GM18517 (cell line): ENCODE results near the gene HSPA1L.
"Not testable (repeated sequence)": the region's sequence is repeated elsewhere in the genome, so short reads cannot be mapped to it uniquely, and the experiment has no call there.

Source experiments
- ATAC-seq: cut with Tn5 transposase; IDR thresholded peaks from one replicate; pipeline ENCODE4 v1.9.1; 2021; ENCODE audit warnings: mild to moderate bottlenecking, moderate library complexity; ENCODE audit not compliant: unreplicated experiment

HSPA1L gene

GRCh38 chr6:31817133-31817928 is 2.2 kb upstream of the HSPA1L start:
- not testable (repeated sequence) for ATAC-seq

DNA sequence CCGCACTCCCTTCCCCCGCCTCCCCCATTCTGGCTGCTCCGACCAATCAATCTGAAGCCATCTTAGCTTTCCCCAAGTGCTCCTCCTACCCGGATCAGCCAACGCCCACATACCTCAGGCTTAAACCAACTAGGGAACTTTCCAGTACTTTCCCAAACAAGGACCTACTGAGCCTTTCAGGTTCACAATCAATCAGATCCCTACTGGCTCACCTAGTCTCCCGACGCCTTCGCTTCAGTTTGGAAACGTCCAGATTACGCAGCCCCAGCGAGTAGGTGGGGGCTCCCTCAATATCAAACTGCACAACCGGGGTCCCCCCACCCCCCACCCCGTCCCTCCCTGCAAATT is 432 bp downstream of the HSPA1L start:
- no peak for ATAC-seq

DNA sequence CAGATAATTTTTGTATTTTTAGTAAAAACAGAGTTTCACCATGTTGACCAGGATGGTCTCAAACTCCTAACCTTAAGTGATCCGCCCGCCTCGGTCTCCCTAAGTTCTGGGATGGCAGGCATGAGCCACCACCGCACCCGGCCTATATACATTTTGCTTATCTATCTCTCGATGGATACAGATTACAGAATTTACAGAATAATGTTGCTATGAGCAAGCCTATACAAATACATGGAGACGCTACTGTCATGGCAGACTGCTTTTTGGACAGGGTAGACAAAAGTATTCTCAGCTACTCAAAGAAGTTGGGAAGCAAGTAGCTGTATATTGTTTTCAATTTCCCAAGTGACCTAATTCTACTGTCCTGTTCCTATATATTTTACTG is 1.6 kb downstream of the HSPA1L start:
- no peak for ATAC-seq

GRCh38 chr6:31811645-31812044 is 3.4 kb downstream of the HSPA1L start:
- ATAC-seq = no peak

GRCh38 chr6:31808599-31808998 is 6.5 kb downstream of the HSPA1L start:
- not testable (repeated sequence) for ATAC-seq

DNA sequence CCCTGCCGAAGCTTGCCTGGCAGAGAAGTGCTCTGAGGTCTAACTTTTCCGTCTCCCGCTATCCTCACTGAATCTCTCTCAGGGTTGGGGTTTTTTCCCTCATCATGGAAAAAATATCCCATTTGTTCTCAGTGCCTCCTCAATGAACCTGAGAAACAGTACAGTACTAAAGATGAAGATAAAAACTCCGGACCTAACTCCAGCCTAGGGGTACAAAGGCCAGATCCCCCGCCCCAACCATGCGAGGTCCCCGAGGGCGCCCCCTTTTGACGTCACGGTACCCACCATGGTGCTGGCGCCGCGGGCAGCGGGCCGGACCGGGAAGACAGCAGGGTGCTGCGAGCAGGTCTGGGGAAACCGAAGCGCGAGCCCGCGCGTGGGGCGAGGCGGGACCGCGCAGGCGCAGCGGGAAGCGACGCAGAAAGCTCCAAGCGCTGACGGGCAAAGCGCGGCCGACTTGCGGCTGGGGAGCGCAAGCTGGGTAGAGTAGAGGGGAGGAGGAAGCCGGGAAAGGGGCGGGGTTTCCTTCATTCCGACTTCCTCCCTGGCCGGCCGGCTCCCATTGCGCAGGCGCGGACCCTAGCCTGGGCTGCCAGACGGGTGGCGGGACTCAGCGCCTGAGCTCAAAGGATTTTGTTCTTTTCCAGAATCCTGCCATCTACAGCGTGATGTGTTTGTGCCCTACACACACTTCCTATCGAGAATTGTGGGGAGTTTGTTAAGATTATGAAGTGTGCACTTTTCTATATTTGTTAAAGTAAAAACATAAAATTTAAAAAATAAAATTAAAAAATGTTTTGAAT is 8.4 kb downstream of the HSPA1L start, which contains the start of gene LSM2:
LSM2 (minus strand) TSS at position 497 of the 803 bp plus-strand sequence; CDS start at position 288, 209 bp downstream.
- peak; percentile 76 for ATAC-seq

DNA sequence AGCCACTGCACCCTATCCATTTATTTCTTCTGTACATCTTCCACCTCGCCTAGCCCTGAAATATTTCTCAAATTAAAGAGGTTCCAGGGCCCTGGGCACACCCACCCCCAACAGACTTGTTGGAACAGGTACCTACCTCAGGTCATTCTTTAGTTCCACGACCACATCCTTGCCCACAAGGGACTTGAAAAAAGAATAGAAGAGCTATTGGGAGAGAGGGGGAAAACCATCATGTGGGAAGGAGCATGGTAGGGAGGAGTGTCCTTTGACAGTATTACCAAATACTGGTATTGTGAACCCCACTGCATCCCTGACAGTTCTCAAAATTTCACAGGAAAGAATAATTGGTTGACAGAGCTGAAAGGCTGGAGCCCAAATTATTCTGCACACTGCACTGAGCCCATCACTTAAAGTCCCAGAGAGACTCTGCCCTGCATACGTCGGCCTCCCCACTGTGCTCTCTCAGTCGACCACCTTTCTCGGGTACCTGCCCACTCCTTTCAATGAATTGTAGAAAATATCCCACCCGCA is 9.1 kb downstream of the HSPA1L start:
- peak; percentile 7 for ATAC-seq

DNA sequence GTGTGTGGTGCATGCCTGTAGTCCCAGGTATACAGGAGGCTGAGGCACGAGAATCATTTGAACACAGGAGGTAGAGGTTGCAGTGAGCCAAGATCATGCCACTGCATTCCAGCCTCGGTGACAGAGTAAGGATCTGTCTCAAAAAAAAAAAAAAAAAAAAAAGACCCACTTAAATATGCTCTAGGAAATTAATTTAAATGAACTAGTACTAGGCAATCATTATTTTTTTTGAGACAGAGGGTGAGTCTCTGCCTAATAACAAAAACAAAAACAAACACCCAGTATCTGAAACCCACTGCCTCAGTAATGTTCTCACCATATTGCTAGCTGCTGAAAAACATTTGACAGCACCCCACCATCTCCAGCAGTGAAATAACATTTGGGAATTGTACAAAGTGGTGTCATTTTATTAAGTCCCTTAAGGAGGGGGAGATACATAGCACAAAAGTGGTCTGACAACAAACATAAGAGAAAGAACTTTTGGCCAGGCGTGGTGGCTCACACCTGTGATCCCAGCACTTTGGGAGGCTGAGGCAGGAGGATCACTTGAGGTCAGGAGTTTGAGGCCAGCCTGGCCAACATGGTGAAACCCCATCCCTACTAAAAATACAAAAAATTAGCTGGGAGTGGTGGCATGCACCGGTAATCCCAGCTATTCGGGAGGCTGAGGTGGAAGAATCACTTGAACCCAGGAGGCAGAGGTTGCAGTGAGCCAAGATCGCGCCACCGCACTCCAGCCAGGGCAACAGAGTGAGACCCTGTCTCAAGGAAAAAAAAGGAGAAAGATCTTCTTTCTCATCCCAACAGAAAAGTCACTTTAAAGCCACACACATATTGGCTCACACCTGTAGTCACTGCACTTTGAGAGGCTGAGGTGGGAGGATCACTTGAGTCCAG is 13.8 kb downstream of the HSPA1L start:
- ATAC-seq = not testable (repeated sequence)

- no peak for ATAC-seq
Observed at GRCh38 chr6:31799781-31800180, 15.3 kb downstream of the HSPA1L start.

DNA sequence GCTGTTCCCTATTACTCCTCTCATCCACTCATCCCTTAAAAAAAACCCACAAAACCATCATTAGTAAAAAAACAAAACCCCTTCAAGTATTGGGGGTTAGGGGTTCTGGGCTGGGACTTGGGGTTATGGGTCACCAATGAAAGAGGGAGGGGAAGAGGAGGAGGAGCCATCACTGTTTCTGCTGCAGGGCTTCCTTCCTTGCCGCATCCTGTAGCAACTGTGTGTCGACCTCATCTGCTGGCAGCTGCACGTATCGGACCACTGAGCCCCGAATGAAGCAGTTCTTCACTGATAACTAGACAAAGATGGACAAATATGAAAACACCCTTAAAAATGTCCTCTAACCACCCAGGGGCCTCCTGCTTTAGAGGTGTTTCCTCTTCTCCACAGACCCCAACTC is 17.5 kb downstream of the HSPA1L start:
- ATAC-seq = no peak

GRCh38 chr6:31796993-31797385 is 18.1 kb downstream of the HSPA1L start:
- ATAC-seq = no peak

DNA sequence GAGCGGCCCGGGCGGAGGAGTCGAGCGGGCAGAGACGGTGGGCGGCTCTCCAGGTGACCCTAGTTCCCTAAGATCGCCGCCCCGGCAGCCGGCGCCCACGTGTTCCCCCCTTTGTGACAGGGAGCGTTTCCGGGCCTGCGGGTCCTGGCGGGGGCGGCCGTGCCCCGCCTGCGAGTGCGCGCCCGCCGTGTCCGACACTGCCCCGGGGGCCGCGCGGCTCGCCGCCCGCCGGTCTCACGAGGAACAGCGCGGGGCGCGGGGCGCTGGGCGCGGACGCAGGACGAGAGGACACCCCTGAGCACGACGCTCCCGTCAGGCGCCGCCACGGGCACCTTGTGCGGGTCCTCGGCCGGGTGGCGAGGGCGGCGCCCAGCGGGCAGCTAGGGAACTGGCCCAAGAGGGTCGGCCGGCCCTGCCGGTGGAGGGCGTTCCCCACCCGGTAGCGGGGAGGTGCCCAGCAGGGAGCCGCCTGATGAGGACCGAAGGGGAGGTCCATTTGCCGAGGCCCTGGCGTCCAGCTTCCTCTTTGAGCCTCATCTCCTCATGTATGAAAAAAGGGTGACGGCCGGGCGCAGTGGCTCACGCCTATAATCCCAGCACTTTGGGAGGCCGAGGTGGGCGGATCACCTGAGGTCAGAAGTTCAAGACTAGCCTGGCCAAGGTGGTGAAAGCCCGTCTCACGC is 19.3 kb downstream of the HSPA1L start, which contains the start of gene VARS1:
VARS1 (minus strand) TSS at position 137 of the 683 bp plus-strand sequence. CDS start 535 bp downstream, outside the sequence.
- ATAC-seq = no peak

GRCh38 chr6:31794866-31795615 is 20.0 kb downstream of the HSPA1L start:
- no peak for ATAC-seq

DNA sequence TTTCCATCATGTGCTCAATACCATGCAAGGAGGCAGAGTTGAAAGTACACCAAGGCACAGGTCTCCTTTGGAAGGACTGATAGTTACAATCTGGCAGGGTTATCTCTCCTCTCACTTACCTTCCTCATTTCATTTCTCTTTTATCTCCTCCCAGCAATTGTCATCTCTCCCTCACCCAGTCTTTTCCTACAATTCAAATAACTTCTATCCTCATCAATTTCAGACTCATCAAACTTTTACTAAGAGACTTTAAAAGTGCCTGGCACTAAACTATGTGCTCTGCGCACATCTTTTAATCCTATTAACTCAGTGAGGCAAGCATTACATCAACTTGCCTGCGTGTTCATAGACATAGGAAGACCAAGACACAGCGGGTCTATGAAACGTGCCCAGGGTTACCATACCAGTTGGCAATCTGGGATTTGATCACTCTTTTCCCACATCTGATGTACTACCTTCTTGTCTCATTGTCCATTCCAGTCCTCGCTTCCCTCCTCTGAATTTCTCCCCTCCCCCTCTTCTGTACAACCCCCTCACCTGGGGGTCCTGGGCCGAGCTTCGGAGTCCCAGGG is 20.7 kb downstream of the HSPA1L start:
- ATAC-seq = no peak

DNA sequence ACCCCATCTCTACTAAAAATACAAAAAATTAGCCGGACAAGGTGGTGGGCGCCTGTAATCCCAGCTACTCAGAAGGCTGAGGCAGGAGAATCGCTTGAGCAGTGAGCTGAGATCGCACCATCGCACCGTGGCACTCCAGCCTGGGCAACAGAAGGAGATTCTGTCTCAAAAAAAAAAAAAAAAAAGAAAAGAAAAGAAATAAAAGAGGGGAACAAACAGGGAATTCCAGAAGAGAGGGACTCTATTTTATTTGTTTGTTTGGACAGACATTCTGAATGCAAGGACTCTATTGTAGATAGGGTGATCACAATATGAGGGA is 21.2 kb downstream of the HSPA1L start:
- not testable (repeated sequence) for ATAC-seq

GRCh38 chr6:31792761-31793171 is 22.3 kb downstream of the HSPA1L start:
- no peak for ATAC-seq

DNA sequence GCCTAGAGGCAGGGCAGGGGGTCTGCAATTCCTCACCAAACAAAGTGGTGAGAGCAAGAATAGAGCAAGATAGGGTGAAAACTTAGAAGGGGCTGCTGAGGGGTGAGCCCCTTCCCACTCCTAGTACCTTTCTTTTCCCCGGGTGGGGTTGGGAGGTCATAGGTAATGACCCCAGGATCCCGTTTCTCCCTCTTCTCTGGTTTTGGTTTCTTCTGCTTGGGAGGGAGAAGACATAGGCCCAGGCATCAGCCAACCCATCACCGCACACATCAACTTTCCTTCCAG is 23.1 kb downstream of the HSPA1L start:
- no peak for ATAC-seq

DNA sequence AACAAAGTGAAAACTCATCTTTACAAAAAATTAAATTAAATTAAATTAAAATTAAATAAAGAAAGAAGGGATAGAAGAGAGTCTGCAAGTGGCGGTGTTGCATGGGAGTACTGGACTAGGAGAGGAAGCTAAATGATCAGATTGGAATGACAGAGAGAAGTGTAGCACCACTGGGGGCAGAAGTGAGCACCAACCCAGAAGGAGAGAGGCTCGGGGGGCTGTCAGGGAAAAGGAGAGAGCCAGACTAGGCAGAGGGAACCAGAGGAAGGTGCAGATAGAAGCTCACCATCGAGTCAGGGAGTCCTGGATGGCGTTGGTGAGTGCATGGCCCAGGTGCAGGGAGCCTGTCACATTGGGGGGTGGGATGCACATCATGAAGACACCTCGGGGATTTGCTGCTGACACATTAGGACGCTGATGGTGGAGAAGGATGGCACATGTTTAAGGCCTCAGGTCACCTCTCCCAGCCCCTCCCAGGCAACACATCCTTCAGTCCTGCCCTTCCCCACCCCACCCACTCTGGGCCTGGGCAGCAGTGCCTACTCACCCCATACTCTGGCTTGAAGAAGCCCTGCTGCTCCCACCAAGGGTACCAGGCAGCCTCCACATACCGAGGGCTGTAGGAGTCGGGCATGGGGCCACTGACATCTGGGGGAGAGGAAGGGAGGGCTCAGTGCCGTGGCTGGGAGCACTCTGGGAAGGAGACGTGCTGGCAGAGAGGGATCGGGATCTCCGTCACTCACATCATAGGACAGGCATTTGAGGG is 23.6 kb downstream of the HSPA1L start:
- ATAC-seq = no peak

DNA sequence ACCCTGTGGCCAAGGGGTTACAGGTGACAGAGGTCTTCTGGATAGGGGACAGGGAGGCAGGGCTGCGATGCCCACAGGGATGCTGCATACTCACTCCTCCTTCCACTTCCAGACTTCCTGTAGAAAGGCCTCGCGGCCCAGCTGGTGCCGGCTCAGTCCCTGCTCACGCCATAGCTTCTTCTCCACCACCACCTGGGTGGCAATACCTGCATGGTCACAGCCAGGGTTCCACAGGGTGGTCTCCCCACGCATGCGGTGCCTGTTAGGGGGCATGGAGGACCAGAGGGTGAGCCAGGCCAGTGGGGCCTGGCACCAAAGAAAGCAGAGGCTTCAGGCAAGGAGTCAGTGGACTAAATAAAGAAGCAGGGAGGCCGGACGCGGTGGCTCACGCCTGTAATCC is 29.6 kb downstream of the HSPA1L start:
- no peak for ATAC-seq
